K562 (cell line): Measurements from ENCODE around the gene CCDC178. TPM values are rescaled to one million over a fixed set of nuclear protein-coding genes. Genes with fewer than 3 reads are reported as not detected.

Experiments used
- ATAC-seq: fragments of 200-7000 bp; cut with Tn5 transposase; 3 replicates; pipeline ENCODE4 v1.9.1; 2020; ENCODE audit warnings: moderate library complexity
- BruUV-seq: library from RNA; stranded (reverse); fragments of 400-500 nt; replicated peaks from 2 replicates; lab custom pipeline; 2021; lab: Mats Ljungman, UMichigan
- CTCF ChIA-PET: fragments of 300-600 bp; formaldehyde crosslinking; extraction: SDS; loops from one replicate; lab custom pipeline; 2021; ENCODE audit warnings: low intra/inter-chr PET ratio; lab: Yijun Ruan, JAX
- POLR2A ChIA-PET: fragments of 300-600, 350-650 bp; sonication (Branson Sonifier 250); formaldehyde crosslinking; extraction: SDS; loops from one replicate; lab custom pipeline; 2021; ENCODE audit warnings: antibody characterized with exemption, inconsistent platforms; lab: Yijun Ruan, JAX
- DNase-seq, 4 experiments: peaks; one replicate each; pipeline versions ENCODE4 v3.0.0 to v3.0.0-alpha.2; 2011 to 2018; ENCODE audit warnings: low spot score in 3 of 4, mixed read lengths in 3 of 4; ENCODE audit errors: extremely low read depth in 1 of 4
- FAIRE-seq: peaks from 2 replicates; lab custom pipeline; 2011; peaks lifted over from hg19 to GRCh38; lab: Jason Lieb, UNC
- H2AFZ ChIP-seq: 2 replicates; pipeline ENCODE4 v1.6.0; 2011; ENCODE audit warnings: low read depth, low read length, control low read depth, inconsistent platforms
- H3K27ac ChIP-seq: fragments of 200-600 bp; 3 replicates; pipeline ENCODE4 v1.8.0; 2011; ENCODE audit warnings: low read depth, mild to moderate bottlenecking, control low read depth, inconsistent platforms, low read length, moderate library complexity, mixed read lengths; ENCODE audit errors: extremely low read depth
- H3K27me3 ChIP-seq, 2 experiments: fragments of 300-600 bp in 1 of 2; 2 replicates in 1 of 2; 3 replicates in 1 of 2; pipeline versions ENCODE4 v1.6.0 to v1.8.0; 2011; ENCODE audit warnings: inconsistent platforms in 2 of 2, low read length in 2 of 2, mild to moderate bottlenecking in 1 of 2, mixed read lengths in 1 of 2, moderate library complexity in 1 of 2; ENCODE audit not compliant: control insufficient read depth in 2 of 2, insufficient read depth in 2 of 2
- H3K36me3 ChIP-seq: fragments of 300-600 bp; 3 replicates; pipeline ENCODE4 v1.8.0; 2011; ENCODE audit warnings: mild to moderate bottlenecking, low read length, inconsistent platforms; ENCODE audit not compliant: control insufficient read depth, insufficient read depth
- H3K4me1 ChIP-seq, 2 experiments: fragments of 200-600 bp in 1 of 2; replicated peaks in 1 of 2; 2 replicates in 1 of 2; 3 replicates in 1 of 2; pipeline versions ENCODE4 v1.5.1 to v1.8.0; 2011; ENCODE audit warnings: inconsistent platforms in 2 of 2, low read length in 2 of 2, mild to moderate bottlenecking in 1 of 2, mixed read lengths in 1 of 2, moderate library complexity in 1 of 2; ENCODE audit not compliant: control insufficient read depth in 2 of 2, insufficient read depth in 2 of 2
- H3K4me2 ChIP-seq: 2 replicates; pipeline ENCODE4 v1.6.1; 2011; ENCODE audit warnings: low read length, control low read depth, inconsistent platforms, mixed read lengths; ENCODE audit not compliant: insufficient read depth
- H3K4me3 ChIP-seq: fragments of 200-600 bp; sonication (generic), shearing (Covaris generic); 2 replicates; pipeline ENCODE4 v1.5.1; 2016; ENCODE audit warnings: control low read depth, inconsistent platforms
- H3K79me2 ChIP-seq: fragments of 200-600 bp; 3 replicates; pipeline ENCODE4 v1.8.0; 2011; ENCODE audit warnings: low read length, inconsistent platforms; ENCODE audit not compliant: control insufficient read depth, insufficient read depth
- H3K9ac ChIP-seq, 2 experiments: 2 replicates each; pipeline versions ENCODE4 v1.6.0 to v1.6.1; 2011; ENCODE audit warnings: low read depth in 2 of 2, low read length in 2 of 2, control low read depth in 1 of 2, inconsistent platforms in 1 of 2, mild to moderate bottlenecking in 1 of 2, mixed read lengths in 1 of 2; ENCODE audit not compliant: insufficient read depth in 1 of 2
- H3K9me1 ChIP-seq: one replicate; pipeline ENCODE4 v1.6.0; 2011; ENCODE audit warnings: inconsistent platforms, mild to moderate bottlenecking, low read length, moderate library complexity; ENCODE audit not compliant: control insufficient read depth, insufficient read depth
- H3K9me3 ChIP-seq: replicated peaks from 2 replicates; pipeline ENCODE4 v1.5.1; 2011; ENCODE audit warnings: low read depth, low read length, inconsistent platforms; ENCODE audit not compliant: control insufficient read depth, insufficient read depth
- H4K20me1 ChIP-seq: replicated peaks from 2 replicates; pipeline ENCODE4 v1.6.1; 2011; ENCODE audit warnings: low read length, inconsistent platforms, mixed read lengths; ENCODE audit not compliant: control insufficient read depth, insufficient read depth
- EP400 ChIP-seq: fragments of 450-650 bp; IDR thresholded peaks from 2 replicates; pipeline ENCODE4 v1.6.1; 2017; ENCODE audit warnings: antibody characterized with exemption, mild to moderate bottlenecking, moderate library complexity
- NFXL1 ChIP-seq: fragments of 450-650 bp; formaldehyde crosslinking; IDR thresholded peaks from 2 replicates; pipeline ENCODE4 v1.4.0; 2021; ENCODE audit warnings: mild to moderate bottlenecking
- NR3C1 ChIP-seq: sonication (generic); formaldehyde crosslinking; IDR thresholded peaks from 2 replicates; pipeline ENCODE4 v1.8.1; 2022; ENCODE audit warnings: missing genetic modification reagents
- STAT5A ChIP-seq: IDR thresholded peaks from 2 replicates; pipeline ENCODE4 v1.6.1; 2012; ENCODE audit warnings: low read length, inconsistent platforms, borderline replicate concordance
- WGBS: fragments of 100-300 bp; shearing (Covaris generic); methylation state at CpG from one replicate; pipeline ENCODE4 v1.1.6; 2016; ENCODE audit warnings: low coverage, mixed read lengths; ENCODE audit not compliant: insufficient coverage; ENCODE audit errors: missing lambda C conversion rate; 5-methylcytosine and 5-hydroxymethylcytosine counted together
- in situ Hi-C: fragments of 300-500 bp; cut with MboI; formaldehyde crosslinking; loops from 4 replicates; pipeline ENCODE4 v1.15.0; 2018; ENCODE audit warnings: inconsistent platforms, mixed read lengths
- intact Hi-C: fragments of 100-400 bp; cut with micrococcal nuclease; formaldehyde crosslinking; loops from 2 replicates; pipeline ENCODE4 v1.14.2; 2022
- polyA plus RNA-seq, 8 experiments: library from polyadenylated mRNA; depleted of rRNA in 4 of 8; stranded (reverse) in 5 of 8; unstranded in 3 of 8; fragments of >200 nt; fragmentation: Nextera tagmentation in 2 of 8; fragmentation: Illumina TruSeq in 1 of 8; extraction: Ambion mirVana in 2 of 8; extraction: Trizol in 1 of 8; gene quantifications; 2 replicates each; pipeline versions ENCODE4 v1.2.1 to v1.2.3, GENCODE V29; 2011 to 2014; ENCODE audit warnings: inconsistent platforms in 1 of 8, missing spikeins in 1 of 8
- total RNA-seq, 7 experiments: library from RNA; depleted of rRNA in 6 of 7; stranded (reverse); fragments of >200 nt in 6 of 7; fragmentation: Illumina TruSeq in 2 of 7; extraction: Trizol in 2 of 7; gene quantifications; 2 replicates each; pipeline versions ENCODE4 v1.2.1 to v1.2.3, GENCODE V29; 2011 to 2021; ENCODE audit warnings: low replicate concordance in 1 of 7
- TF ChIP-seq, protein P1 (sequence below): fragments of 450-650 bp; IDR thresholded peaks from 2 replicates; pipeline ENCODE4 v1.6.1; 2016
- TF ChIP-seq, protein P2 (sequence below): fragments of 250-450 bp; sonication (Bioruptor Pico); IDR thresholded peaks from 2 replicates; pipeline ENCODE4 v1.4.0; 2020

The CCDC178 gene
- total and polyA plus RNA-seq, 9 of the 15 experiments (the other 6 are each of a cell fraction or from before 2014, with no cell fraction given): 0.12 to 0.47 (median 0.15) TPM; not detected in 6

DNA sequence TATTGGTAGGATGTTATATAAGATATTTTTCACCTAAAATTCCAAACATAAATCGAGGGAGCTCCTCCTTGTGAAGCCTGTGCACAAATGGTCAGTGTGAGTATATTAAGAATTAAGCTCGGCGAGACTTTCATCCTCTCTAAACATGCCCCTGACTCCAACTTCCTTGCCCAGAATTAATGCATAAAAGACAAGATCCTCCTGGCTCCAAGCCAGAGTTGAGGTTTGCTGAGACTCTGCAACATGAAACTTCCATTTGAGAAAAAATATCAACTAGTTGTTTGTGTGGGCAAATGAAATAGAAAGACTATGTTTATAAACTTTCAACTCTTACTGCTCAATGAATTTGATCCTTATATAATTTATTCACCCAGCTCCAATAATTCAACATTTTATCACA, 68.1 kb downstream of the CCDC178 start:
- H3K4me2 ChIP-seq: no peak overlapping the region
- TF ChIP-seq EP400 (no peak), STAT5A (no peak), NR3C1 (no peak)
- TF ChIP-seq, protein P1, sequence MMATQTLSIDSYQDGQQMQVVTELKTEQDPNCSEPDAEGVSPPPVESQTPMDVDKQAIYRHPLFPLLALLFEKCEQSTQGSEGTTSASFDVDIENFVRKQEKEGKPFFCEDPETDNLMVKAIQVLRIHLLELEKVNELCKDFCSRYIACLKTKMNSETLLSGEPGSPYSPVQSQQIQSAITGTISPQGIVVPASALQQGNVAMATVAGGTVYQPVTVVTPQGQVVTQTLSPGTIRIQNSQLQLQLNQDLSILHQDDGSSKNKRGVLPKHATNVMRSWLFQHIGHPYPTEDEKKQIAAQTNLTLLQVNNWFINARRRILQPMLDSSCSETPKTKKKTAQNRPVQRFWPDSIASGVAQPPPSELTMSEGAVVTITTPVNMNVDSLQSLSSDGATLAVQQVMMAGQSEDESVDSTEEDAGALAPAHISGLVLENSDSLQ: no peak
- WGBS: 0% methylated on average over 3 of the region's 3 CpGs
- no peak overlapping the region for H3K9ac ChIP-seq
- H2AFZ ChIP-seq: no peak overlapping the region
- in situ Hi-C loops (no loop called here), intact Hi-C loops (no loop called here)
- ATAC-seq (no peak), DNase-seq (no peak), FAIRE-seq (no peak)
- H3K9me3 ChIP-seq: no peaks in the 10 kb centered on the region
- H3K4me3 ChIP-seq: no peak overlapping the region
- no peaks in the 10 kb centered on the region for H3K36me3 ChIP-seq
- CTCF ChIA-PET: no interaction called here
- no peaks in the 10 kb centered on the region for H3K9me1 ChIP-seq
- no peaks in the 10 kb centered on the region for H3K27me3 ChIP-seq
- no peaks in the 10 kb centered on the region for H4K20me1 ChIP-seq
- POLR2A ChIA-PET: no interaction called here
- H3K79me2 ChIP-seq: no peaks in the 10 kb centered on the region
- no peaks in the 10 kb centered on the region for H3K4me1 ChIP-seq
- no peak overlapping the region for H3K27ac ChIP-seq
- no TSS peak for BruUV-seq

DNA sequence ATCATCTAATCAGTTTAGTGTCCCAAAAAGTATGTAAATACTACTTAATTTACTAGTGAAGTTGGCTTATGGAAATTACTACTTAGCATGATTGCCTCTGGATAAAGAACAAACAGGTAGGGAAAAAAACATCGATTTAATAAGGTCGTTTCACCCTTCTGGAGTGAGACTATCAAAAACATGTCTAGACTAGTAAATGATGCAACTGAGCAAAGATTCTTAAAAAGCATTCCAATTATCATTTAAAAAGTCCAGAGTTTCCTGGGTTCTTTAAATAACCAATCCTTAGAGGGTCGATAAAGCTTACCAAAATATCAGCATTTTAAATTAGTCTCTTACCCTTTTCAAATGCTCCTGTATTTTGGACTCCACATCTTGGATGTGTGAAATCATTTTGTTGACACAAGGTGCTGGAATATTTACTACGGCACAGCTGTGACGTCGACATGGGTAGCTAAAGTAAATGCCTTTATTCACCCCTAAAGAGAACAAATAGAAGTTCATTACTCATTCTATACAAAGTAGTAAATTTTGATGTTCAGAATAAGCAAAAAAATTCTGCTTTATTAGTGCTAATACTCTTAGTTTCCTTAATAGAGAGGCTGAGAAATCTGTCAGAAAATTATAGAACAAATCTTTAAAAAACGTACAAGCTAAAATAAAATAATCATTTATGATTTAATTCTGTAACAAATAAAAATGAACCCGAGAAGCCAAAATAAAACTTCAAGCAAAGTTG, 70.6 kb downstream of the CCDC178 start:
- FAIRE-seq (no peak), ATAC-seq (no peak), DNase-seq (no peak)
- in situ Hi-C loops: no loop called here
- ChIA-PET POLR2A (no interaction called here), CTCF (no interaction called here)
- H3K4me2 ChIP-seq: no peak overlapping the region
- intact Hi-C loops: no loop called here
- H3K9ac ChIP-seq: no peak overlapping the region
- H3K4me3 ChIP-seq: no peak overlapping the region
- H3K27ac ChIP-seq: no peak overlapping the region
- H2AFZ ChIP-seq: no peak overlapping the region
- H3K27me3 ChIP-seq: no peaks in the 10 kb centered on the region
- H3K4me1 ChIP-seq: no peaks in the 10 kb centered on the region
- no peaks in the 10 kb centered on the region for H3K9me1 ChIP-seq
- peaks cover 1% of the 10 kb centered on the region; the same call in 1 of the 2 replicates for H3K9me3 ChIP-seq
- H3K36me3 ChIP-seq: no peaks in the 10 kb centered on the region
- H4K20me1 ChIP-seq: no peaks in the 10 kb centered on the region
- H3K79me2 ChIP-seq: no peaks in the 10 kb centered on the region
- 4% methylated on average over 8 of the region's 8 CpGs for WGBS
- BruUV-seq: no TSS peak
- TF ChIP-seq NFXL1 (CRISPR knock-in tag): no peak
- TF ChIP-seq, protein P2, sequence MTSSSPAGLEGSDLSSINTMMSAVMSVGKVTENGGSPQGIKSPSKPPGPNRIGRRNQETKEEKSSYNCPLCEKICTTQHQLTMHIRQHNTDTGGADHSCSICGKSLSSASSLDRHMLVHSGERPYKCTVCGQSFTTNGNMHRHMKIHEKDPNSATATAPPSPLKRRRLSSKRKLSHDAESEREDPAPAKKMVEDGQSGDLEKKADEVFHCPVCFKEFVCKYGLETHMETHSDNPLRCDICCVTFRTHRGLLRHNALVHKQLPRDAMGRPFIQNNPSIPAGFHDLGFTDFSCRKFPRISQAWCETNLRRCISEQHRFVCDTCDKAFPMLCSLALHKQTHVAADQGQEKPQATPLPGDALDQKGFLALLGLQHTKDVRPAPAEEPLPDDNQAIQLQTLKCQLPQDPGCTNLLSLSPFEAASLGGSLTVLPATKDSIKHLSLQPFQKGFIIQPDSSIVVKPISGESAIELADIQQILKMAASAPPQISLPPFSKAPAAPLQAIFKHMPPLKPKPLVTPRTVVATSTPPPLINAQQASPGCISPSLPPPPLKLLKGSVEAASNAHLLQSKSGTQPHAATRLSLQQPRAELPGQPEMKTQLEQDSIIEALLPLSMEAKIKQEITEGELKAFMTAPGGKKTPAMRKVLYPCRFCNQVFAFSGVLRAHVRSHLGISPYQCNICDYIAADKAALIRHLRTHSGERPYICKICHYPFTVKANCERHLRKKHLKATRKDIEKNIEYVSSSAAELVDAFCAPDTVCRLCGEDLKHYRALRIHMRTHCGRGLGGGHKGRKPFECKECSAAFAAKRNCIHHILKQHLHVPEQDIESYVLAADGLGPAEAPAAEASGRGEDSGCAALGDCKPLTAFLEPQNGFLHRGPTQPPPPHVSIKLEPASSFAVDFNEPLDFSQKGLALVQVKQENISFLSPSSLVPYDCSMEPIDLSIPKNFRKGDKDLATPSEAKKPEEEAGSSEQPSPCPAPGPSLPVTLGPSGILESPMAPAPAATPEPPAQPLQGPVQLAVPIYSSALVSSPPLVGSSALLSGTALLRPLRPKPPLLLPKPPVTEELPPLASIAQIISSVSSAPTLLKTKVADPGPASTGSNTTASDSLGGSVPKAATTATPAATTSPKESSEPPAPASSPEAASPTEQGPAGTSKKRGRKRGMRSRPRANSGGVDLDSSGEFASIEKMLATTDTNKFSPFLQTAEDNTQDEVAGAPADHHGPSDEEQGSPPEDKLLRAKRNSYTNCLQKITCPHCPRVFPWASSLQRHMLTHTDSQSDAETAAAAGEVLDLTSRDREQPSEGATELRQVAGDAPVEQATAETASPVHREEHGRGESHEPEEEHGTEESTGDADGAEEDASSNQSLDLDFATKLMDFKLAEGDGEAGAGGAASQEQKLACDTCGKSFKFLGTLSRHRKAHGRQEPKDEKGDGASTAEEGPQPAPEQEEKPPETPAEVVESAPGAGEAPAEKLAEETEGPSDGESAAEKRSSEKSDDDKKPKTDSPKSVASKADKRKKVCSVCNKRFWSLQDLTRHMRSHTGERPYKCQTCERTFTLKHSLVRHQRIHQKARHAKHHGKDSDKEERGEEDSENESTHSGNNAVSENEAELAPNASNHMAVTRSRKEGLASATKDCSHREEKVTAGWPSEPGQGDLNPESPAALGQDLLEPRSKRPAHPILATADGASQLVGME (CRISPR knock-in tag): no peak
